ACC112 (cell line): Measurements from ENCODE around the gene CYP8B1.

Experiments
- H2AFZ ChIP-seq: fragments of 200-600 bp; sonication (generic); one replicate; pipeline ENCODE4 v1.6.0; 2017; ENCODE audit warnings: antibody characterized with exemption, low read length; ENCODE audit not compliant: unreplicated experiment
- H3K27ac ChIP-seq: fragments of 200-600 bp; sonication (generic); 2 replicates; pipeline ENCODE4 v1.5.1; 2014; ENCODE audit warnings: low read depth, mild to moderate bottlenecking, antibody characterized with exemption, low read length, moderate library complexity
- H3K27me3 ChIP-seq: fragments of 200-600 bp; sonication (generic); 2 replicates; pipeline ENCODE4 v1.6.1; 2014; ENCODE audit warnings: mild to moderate bottlenecking, antibody characterized with exemption, low read length, moderate library complexity, mixed read lengths; ENCODE audit not compliant: insufficient read depth
- H3K36me3 ChIP-seq: fragments of 200-600 bp; sonication (generic); 2 replicates; pipeline ENCODE4 v1.6.1; 2016; ENCODE audit warnings: mild to moderate bottlenecking, antibody characterized with exemption, low read length, moderate library complexity, mixed read lengths; ENCODE audit not compliant: insufficient read depth
- H3K4me1 ChIP-seq: fragments of 200-600 bp; sonication (generic); one replicate; pipeline ENCODE4 v1.6.1; 2016; ENCODE audit warnings: low read length, mixed read lengths; ENCODE audit not compliant: insufficient read depth, unreplicated experiment, control insufficient read depth
- H3K4me3 ChIP-seq: fragments of 200-600 bp; sonication (generic); 2 replicates; pipeline ENCODE4 v1.5.1; 2014; ENCODE audit warnings: mild to moderate bottlenecking, low read depth, low read length
- H3K79me2 ChIP-seq: fragments of 200-600 bp; sonication (generic); one replicate; pipeline ENCODE4 v1.6.0; 2016; ENCODE audit warnings: low read length; ENCODE audit not compliant: control insufficient read depth, unreplicated experiment, insufficient read depth

Gene CYP8B1

GRCh38 chr3:42823351-42823750 is 52.3 kb downstream of the CYP8B1 start:
- no peaks in the 10 kb centered on the region for H3K36me3 ChIP-seq
- no peak overlapping the region for H2AFZ ChIP-seq
- H3K4me3 ChIP-seq: no peak overlapping the region
- H3K4me1 ChIP-seq: peaks cover 22% of the 10 kb centered on the region
- H3K27me3 ChIP-seq: peaks cover under 1% of the 10 kb centered on the region; the same call in 1 of the 2 replicates
- H3K27ac ChIP-seq: no peak overlapping the region
- no peaks in the 10 kb centered on the region for H3K79me2 ChIP-seq

GRCh38 chr3:42822828-42823227 is 52.9 kb downstream of the CYP8B1 start:
- H3K4me1 ChIP-seq: peaks cover 22% of the 10 kb centered on the region
- no peaks in the 10 kb centered on the region for H3K79me2 ChIP-seq
- no peak overlapping the region for H3K4me3 ChIP-seq
- H3K36me3 ChIP-seq: no peaks in the 10 kb centered on the region
- H3K27me3 ChIP-seq: peaks cover 6% of the 10 kb centered on the region
- no peak overlapping the region for H2AFZ ChIP-seq
- H3K27ac ChIP-seq: no peak overlapping the region
